VCaP (cell line): ENCODE results near the gene LPCAT1.

Experiments used
- H3K27ac ChIP-seq: fragments of 450-650 bp; 2 replicates; pipeline ENCODE4 v1.5.1; 2017
- TF ChIP-seq, protein P1 (sequence below): fragments of 450-650 bp; conservative IDR thresholded peaks from 2 replicates; pipeline ENCODE4 v1.5.1; 2017; ENCODE audit warnings: mild to moderate bottlenecking, moderate library complexity

LPCAT1 gene

GRCh38 chr5:1412163-1412562 lies 111.6 kb downstream of the LPCAT1 start:
- TF ChIP-seq, protein P1, sequence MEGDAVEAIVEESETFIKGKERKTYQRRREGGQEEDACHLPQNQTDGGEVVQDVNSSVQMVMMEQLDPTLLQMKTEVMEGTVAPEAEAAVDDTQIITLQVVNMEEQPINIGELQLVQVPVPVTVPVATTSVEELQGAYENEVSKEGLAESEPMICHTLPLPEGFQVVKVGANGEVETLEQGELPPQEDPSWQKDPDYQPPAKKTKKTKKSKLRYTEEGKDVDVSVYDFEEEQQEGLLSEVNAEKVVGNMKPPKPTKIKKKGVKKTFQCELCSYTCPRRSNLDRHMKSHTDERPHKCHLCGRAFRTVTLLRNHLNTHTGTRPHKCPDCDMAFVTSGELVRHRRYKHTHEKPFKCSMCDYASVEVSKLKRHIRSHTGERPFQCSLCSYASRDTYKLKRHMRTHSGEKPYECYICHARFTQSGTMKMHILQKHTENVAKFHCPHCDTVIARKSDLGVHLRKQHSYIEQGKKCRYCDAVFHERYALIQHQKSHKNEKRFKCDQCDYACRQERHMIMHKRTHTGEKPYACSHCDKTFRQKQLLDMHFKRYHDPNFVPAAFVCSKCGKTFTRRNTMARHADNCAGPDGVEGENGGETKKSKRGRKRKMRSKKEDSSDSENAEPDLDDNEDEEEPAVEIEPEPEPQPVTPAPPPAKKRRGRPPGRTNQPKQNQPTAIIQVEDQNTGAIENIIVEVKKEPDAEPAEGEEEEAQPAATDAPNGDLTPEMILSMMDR = no peak
- H3K27ac ChIP-seq = no peak overlapping the region
